ENCODE results near the gene CENPM. TPM values are rescaled to one million over a fixed set of nuclear protein-coding genes. Genes with fewer than 3 reads are reported as not detected.

Gene CENPM
- total and polyA plus RNA-seq, 2 donors (not counting 3 experiments of a cell fraction or from before 2014, with no cell fraction given), result 34.5 to 37.4 TPM

- no peak overlapping the region for H3K9ac ChIP-seq (replicated peaks; ENCODE audit: extremely low read depth, insufficient read depth, low read length)
- H3K27ac ChIP-seq (ENCODE audit: insufficient read depth, low read depth, low read length), result no peak overlapping the region
- TF ChIP-seq POLR2A (IDR thresholded peaks at IDR 0.05; ENCODE audit: low read depth, low read length) (no peak), CTCF (IDR thresholded peaks at IDR 0.05; ENCODE audit: extremely low read depth in 1 of 2, insufficient read depth in 1 of 2, low read depth in 1 of 2, low read length in 2 of 2) (no peak), EZH2 (IDR thresholded peaks at IDR 0.05; ENCODE audit: borderline replicate concordance, low read depth, low read length, severe bottlenecking) (no peak)
- dilution Hi-C loops (cut with MboI; ENCODE audit: extremely low pct_ligation_motif_present, low sequenced_read_pairs), result no loop called here
- no peaks in the 10 kb centered on the region for H3K36me3 ChIP-seq (ENCODE audit: control insufficient read depth in 2 of 2, extremely low read depth in 1 of 2, insufficient read depth in 2 of 2, low read length in 2 of 2)
- no peaks in the 10 kb centered on the region for H3K79me2 ChIP-seq (ENCODE audit: control insufficient read depth, insufficient read depth, low read length)
- no peaks in the 10 kb centered on the region for H3K9me1 ChIP-seq (replicated peaks; ENCODE audit: control insufficient read depth, extremely low read depth, insufficient read depth, low read length)
- intact Hi-C loops (cut with micrococcal nuclease), result loop anchor here (2.0 kb wide), 1 partner anchor 13 kb away; no protein-coding TSS in a partner anchor
- POLR2A ChIA-PET, result no interaction called here
- peaks cover 9 to 14% of the 10 kb centered on the region in 2 experiments for H3K27me3 ChIP-seq (ENCODE audit: control insufficient read depth in 2 of 2, insufficient read depth in 2 of 2, low read length in 2 of 2)
- DNase-seq (ENCODE audit: low read depth, low spot score) (no peak), FAIRE-seq (no peak)
- H3K4me1 ChIP-seq (ENCODE audit: control insufficient read depth, extremely low read depth, insufficient read depth, low read length), result peaks cover 4% of the 10 kb centered on the region
- H3K9me3 ChIP-seq (replicated peaks; ENCODE audit: control insufficient read depth, insufficient read depth, low read length), result no peaks in the 10 kb centered on the region
- BruUV-seq (replicated peaks), result no TSS peak
- CTCF ChIA-PET, result interaction anchor here (1.4 to 5.6 kb wide), 2 partner anchors 13 to 42 kb away, joined by 3 to 62 read pairs; no protein-coding TSS in a partner anchor
- no peak overlapping the region for H2AFZ ChIP-seq (ENCODE audit: low read depth, low read length)
- no peak overlapping the region for H3K4me3 ChIP-seq (replicated peaks in 1 of 3; ENCODE audit: insufficient read depth in 1 of 3, low read depth in 1 of 3, low read length in 3 of 3)
- H3K4me2 ChIP-seq (ENCODE audit: insufficient read depth, low read length), result no peak overlapping the region
- no peaks in the 10 kb centered on the region for H4K20me1 ChIP-seq (replicated peaks; ENCODE audit: control insufficient read depth, extremely low read depth, insufficient read depth, low read length)
These were observed 19.1 kb downstream of the CENPM start for GRCh38 chr22:41927813-41928212.

GRCh38 chr22:41925783-41926460, 21.0 kb downstream of the CENPM start:
- Histone ChIP-seq H3K9ac (replicated peaks; ENCODE audit: extremely low read depth, insufficient read depth, low read length) (no peak overlapping the region), H3K27me3 (ENCODE audit: control insufficient read depth in 2 of 2, insufficient read depth in 2 of 2, low read length in 2 of 2) (peaks cover 9 to 14% of the 10 kb centered on the region in 2 experiments), H3K4me3 (replicated peaks in 1 of 3; ENCODE audit: insufficient read depth in 1 of 3, low read depth in 1 of 3, low read length in 3 of 3) (peak overlapping the region in 1 of 3 experiments; percentile 19), H3K36me3 (ENCODE audit: control insufficient read depth in 2 of 2, extremely low read depth in 1 of 2, insufficient read depth in 2 of 2, low read length in 2 of 2) (no peaks in the 10 kb centered on the region), H2AFZ (ENCODE audit: low read depth, low read length) (peak overlapping the region; percentile 46), H3K4me1 (ENCODE audit: control insufficient read depth, extremely low read depth, insufficient read depth, low read length) (peaks cover 4% of the 10 kb centered on the region), H3K27ac (ENCODE audit: insufficient read depth, low read depth, low read length) (no peak overlapping the region), H3K9me1 (replicated peaks; ENCODE audit: control insufficient read depth, extremely low read depth, insufficient read depth, low read length) (no peaks in the 10 kb centered on the region), H3K79me2 (ENCODE audit: control insufficient read depth, insufficient read depth, low read length) (no peaks in the 10 kb centered on the region), H3K9me3 (replicated peaks; ENCODE audit: control insufficient read depth, insufficient read depth, low read length) (no peaks in the 10 kb centered on the region), H3K4me2 (ENCODE audit: insufficient read depth, low read length) (no peak overlapping the region), H4K20me1 (replicated peaks; ENCODE audit: control insufficient read depth, extremely low read depth, insufficient read depth, low read length) (no peaks in the 10 kb centered on the region)
- no peak for TF ChIP-seq FOS (IDR thresholded peaks at IDR 0.05; ENCODE audit: borderline replicate concordance, insufficient read depth, low read length)
- peak; percentile 85 for TF ChIP-seq EZH2 (IDR thresholded peaks at IDR 0.05; ENCODE audit: borderline replicate concordance, low read depth, low read length, severe bottlenecking)
- TF ChIP-seq CTCF (IDR thresholded peaks at IDR 0.05; ENCODE audit: extremely low read depth in 1 of 2, insufficient read depth in 1 of 2, low read depth in 1 of 2, low read length in 2 of 2), result peak; percentile 74 to 78
- intact Hi-C loops (cut with micrococcal nuclease), result loop anchor here (2.0 kb wide), 1 partner anchor 15 kb away; no protein-coding TSS in a partner anchor
- BruUV-seq (replicated peaks), result no TSS peak
- POLR2A ChIA-PET, result no interaction called here
- DNase-seq (ENCODE audit: low read depth, low spot score) (peak; percentile 49), FAIRE-seq (no peak)
- dilution Hi-C loops (cut with MboI; ENCODE audit: extremely low pct_ligation_motif_present, low sequenced_read_pairs), result no loop called here
- CTCF ChIA-PET, result interaction anchor here (0.6 to 5.6 kb wide), 33 partner anchors 8 to 518 kb away, joined by 3 to 62 read pairs (median 5); partner anchors contain the start of genes CCDC134, CENPM, SHISA8 and SREBF2
